Measurements from ENCODE around the gene PKP3. TPM values are rescaled to one million over a fixed set of nuclear protein-coding genes. Genes with fewer than 3 reads are reported as not detected.

PKP3 gene
- polyA plus RNA-seq, 1 donor (not counting 4 experiments of a cell fraction or from before 2014, with no cell fraction given): 125 TPM

GRCh38 chr11:452916-453527, 59.0 kb downstream of the PKP3 start:
- Histone ChIP-seq H3K79me2 (ENCODE audit: control insufficient read depth, insufficient read depth, low read length) (peaks cover 71% of the 10 kb centered on the region), H3K36me3 (ENCODE audit: control insufficient read depth in 2 of 2, extremely low read depth in 1 of 2, insufficient read depth in 2 of 2, low read length in 2 of 2) (peaks cover 15 to 22% of the 10 kb centered on the region in 2 experiments), H3K9ac (ENCODE audit: control insufficient read depth, extremely low read depth, insufficient read depth, low read length) (no peak overlapping the region), H3K9me1 (ENCODE audit: control insufficient read depth, extremely low read depth, insufficient read depth, low read length) (no peaks in the 10 kb centered on the region), H3K4me1 (ENCODE audit: control insufficient read depth, extremely low read depth, insufficient read depth, low read length) (peaks cover 17% of the 10 kb centered on the region), H3K9me3 (ENCODE audit: control insufficient read depth, low read depth, low read length) (no peaks in the 10 kb centered on the region), H2AFZ (ENCODE audit: control insufficient read depth, low read length) (no peak overlapping the region), H3K4me2 (ENCODE audit: control insufficient read depth, extremely low read depth, insufficient read depth, low read depth, low read length) (no peak overlapping the region), H3K4me3 (ENCODE audit: control insufficient read depth in 2 of 3, extremely low read depth in 1 of 3, insufficient read depth in 2 of 3, low read depth in 1 of 3, low read length in 3 of 3) (no peak overlapping the region), H3K27ac (ENCODE audit: control insufficient read depth, insufficient read depth, low read length) (no peak overlapping the region), H3K27me3 (ENCODE audit: control insufficient read depth, extremely low read depth, insufficient read depth, low read length) (no peaks in the 10 kb centered on the region), H4K20me1 (ENCODE audit: control insufficient read depth, extremely low read depth, insufficient read depth, low read length) (no peaks in the 10 kb centered on the region)
- dilution Hi-C loops (cut with MboI; ENCODE audit: extremely low pct_ligation_motif_present, low sequenced_read_pairs): no loop called here
- FAIRE-seq (no peak), DNase-seq (ENCODE audit: low read depth, low spot score) (no peak)
- TF ChIP-seq EZH2 (IDR thresholded peaks at IDR 0.05; ENCODE audit: low read length): no peak
- TF ChIP-seq CTCF (optimal IDR thresholded peaks at IDR 0.05 in 1 of 3, IDR thresholded peaks at IDR 0.05 in 1 of 3, conservative IDR thresholded peaks at IDR 0.05 in 1 of 3; ENCODE audit: extremely low read depth in 1 of 3, insufficient read depth in 2 of 3, low read length in 3 of 3): no peak

- Histone ChIP-seq H3K4me2 (ENCODE audit: control insufficient read depth, extremely low read depth, insufficient read depth, low read depth, low read length) (no peak overlapping the region), H3K79me2 (ENCODE audit: control insufficient read depth, insufficient read depth, low read length) (peaks cover 73% of the 10 kb centered on the region), H4K20me1 (ENCODE audit: control insufficient read depth, extremely low read depth, insufficient read depth, low read length) (no peaks in the 10 kb centered on the region), H3K9ac (ENCODE audit: control insufficient read depth, extremely low read depth, insufficient read depth, low read length) (no peak overlapping the region), H3K9me1 (ENCODE audit: control insufficient read depth, extremely low read depth, insufficient read depth, low read length) (no peaks in the 10 kb centered on the region), H3K36me3 (ENCODE audit: control insufficient read depth in 2 of 2, extremely low read depth in 1 of 2, insufficient read depth in 2 of 2, low read length in 2 of 2) (peaks cover 15 to 23% of the 10 kb centered on the region in 2 experiments), H3K4me3 (ENCODE audit: control insufficient read depth in 2 of 3, extremely low read depth in 1 of 3, insufficient read depth in 2 of 3, low read depth in 1 of 3, low read length in 3 of 3) (no peak overlapping the region), H2AFZ (ENCODE audit: control insufficient read depth, low read length) (no peak overlapping the region), H3K27ac (ENCODE audit: control insufficient read depth, insufficient read depth, low read length) (no peak overlapping the region), H3K4me1 (ENCODE audit: control insufficient read depth, extremely low read depth, insufficient read depth, low read length) (peaks cover 14% of the 10 kb centered on the region), H3K27me3 (ENCODE audit: control insufficient read depth, extremely low read depth, insufficient read depth, low read length) (no peaks in the 10 kb centered on the region), H3K9me3 (ENCODE audit: control insufficient read depth, low read depth, low read length) (no peaks in the 10 kb centered on the region)
- no peak for DNase-seq (ENCODE audit: low read depth, low spot score)
- TF ChIP-seq CTCF (optimal IDR thresholded peaks at IDR 0.05 in 1 of 3, IDR thresholded peaks at IDR 0.05 in 1 of 3, conservative IDR thresholded peaks at IDR 0.05 in 1 of 3; ENCODE audit: extremely low read depth in 1 of 3, insufficient read depth in 2 of 3, low read length in 3 of 3) (no peak), EZH2 (IDR thresholded peaks at IDR 0.05; ENCODE audit: low read length) (no peak)
- dilution Hi-C loops (cut with MboI; ENCODE audit: extremely low pct_ligation_motif_present, low sequenced_read_pairs): no loop called here
- FAIRE-seq: no peak
Measured at GRCh38 chr11:453564-453963, 59.6 kb downstream of the PKP3 start.
